Measurements from ENCODE around the gene NMS.

The NMS gene, protein sequence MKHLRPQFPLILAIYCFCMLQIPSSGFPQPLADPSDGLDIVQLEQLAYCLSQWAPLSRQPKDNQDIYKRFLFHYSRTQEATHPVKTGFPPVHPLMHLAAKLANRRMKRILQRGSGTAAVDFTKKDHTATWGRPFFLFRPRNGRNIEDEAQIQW

DNA sequence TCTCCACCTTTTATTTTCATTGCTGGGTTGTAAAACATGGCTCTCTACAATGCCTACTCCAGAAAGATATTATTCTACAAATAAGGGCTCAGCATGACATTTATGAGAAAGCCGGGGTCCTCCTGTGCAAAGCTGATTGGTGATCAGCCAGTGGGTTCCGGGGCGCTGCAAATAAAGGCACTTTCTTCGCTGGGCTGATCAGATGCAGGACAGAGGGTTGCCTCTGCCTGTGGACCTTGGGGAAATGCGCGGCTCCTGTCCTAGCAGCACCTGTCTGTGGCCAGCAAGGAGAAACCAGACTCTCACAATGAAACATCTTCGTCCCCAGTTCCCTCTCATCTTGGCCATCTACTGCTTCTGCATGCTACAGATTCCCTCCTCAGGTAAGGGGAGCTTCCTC lies at the start of gene NMS:
Gene NMS (plus strand): TSS at position 301 of the 400 bp plus-strand sequence. CDS start 7 bp downstream, at position 308.
- peaks cover 2% of the 10 kb centered on the region for H3K36me3 Mint-ChIP-seq

DNA sequence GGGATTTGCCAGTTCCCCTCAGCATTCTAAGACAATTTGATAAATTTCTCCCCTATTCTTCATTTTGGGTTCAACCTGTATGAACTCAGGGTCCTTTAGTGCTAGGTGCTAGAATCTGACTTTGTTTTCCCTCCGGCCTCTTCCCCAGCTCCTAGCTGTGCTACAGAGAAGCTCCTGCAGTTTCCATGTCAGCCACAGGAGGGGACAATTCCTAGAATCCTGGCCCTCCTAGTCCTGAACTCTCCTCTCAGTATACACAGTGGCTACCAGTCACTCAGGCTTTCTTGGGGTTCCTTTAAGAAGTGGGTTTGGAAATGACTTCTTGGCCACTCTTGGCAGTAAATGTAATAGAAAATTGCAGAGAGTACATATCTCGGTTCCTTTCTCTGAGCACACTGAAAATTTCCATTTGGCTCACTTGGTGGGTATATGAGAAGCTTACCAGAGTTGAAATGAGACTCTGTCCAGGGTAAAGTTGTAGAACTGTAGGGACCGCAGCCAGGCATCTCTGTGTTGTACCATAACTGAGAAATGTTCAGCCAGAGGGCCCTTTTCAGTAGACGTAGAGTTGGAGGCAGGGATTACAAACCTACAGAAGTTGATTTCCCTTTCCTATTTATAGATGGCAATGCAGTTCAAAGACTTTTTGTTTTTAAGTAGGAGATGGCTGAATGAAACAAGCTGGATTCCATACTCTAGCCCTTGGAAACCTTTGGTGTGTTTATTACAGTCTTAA lies 47.8 kb upstream of the NMS start:
- peaks cover 2% of the 10 kb centered on the region for H3K27me3 Mint-ChIP-seq
- no peaks in the 10 kb centered on the region for H3K36me3 Mint-ChIP-seq
- H3K27ac Mint-ChIP-seq = no peak overlapping the region
- no peaks in the 10 kb centered on the region for H3K9me3 Mint-ChIP-seq (ENCODE audit: low read depth)
- H3K4me3 Mint-ChIP-seq = no peak overlapping the region
- peaks cover 13% of the 10 kb centered on the region for H3K4me1 Mint-ChIP-seq (ENCODE audit: low read depth)

More for the DNA sequence above, at the start of gene NMS:
- no peaks in the 10 kb centered on the region for H3K4me1 Mint-ChIP-seq (ENCODE audit: low read depth)
- no peaks in the 10 kb centered on the region for H3K9me3 Mint-ChIP-seq (ENCODE audit: low read depth)
- H3K4me3 Mint-ChIP-seq = no peak within 1 kb of the TSS
- peaks cover 26% of the 10 kb centered on the region for H3K27me3 Mint-ChIP-seq
- no peak within 1 kb of the TSS for H3K27ac Mint-ChIP-seq

- peaks cover 4% of the 10 kb centered on the region for H3K27me3 Mint-ChIP-seq
- H3K27ac Mint-ChIP-seq = no peak overlapping the region
- H3K4me1 Mint-ChIP-seq (ENCODE audit: low read depth) = peaks cover 5% of the 10 kb centered on the region
- no peaks in the 10 kb centered on the region for H3K36me3 Mint-ChIP-seq
- H3K4me3 Mint-ChIP-seq = no peak overlapping the region
- H3K9me3 Mint-ChIP-seq (ENCODE audit: low read depth) = no peaks in the 10 kb centered on the region
Measured at GRCh38 chr2:100423631-100424030, 46.7 kb upstream of the NMS start.

DNA sequence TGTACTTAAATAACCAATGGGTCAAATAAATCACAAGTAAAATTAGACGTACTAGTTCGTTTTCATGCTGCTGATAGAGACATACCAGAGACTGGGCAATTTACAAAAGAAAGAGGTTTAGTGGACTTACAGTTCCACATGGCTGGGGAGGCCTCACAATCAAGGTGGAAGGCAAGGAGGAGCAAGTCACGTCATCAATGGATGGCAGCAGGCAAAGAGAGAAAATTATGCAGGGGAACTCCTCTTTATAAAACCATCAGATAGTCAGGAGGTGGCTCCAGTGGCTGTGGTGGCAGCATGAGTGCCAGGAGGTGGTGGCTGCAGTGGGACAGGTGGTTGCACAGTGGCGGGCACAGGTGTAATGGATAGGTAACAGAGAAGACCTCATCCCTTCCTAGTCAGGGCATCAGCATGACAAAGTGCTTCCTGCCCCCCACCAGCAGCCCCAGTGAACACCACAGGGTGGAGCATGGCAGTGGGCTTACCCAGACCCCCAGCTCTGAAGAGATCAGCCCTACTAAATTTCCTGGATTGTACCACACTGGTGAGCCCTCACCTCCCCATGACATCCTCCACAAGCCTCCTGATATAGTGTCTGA lies 45.9 kb upstream of the NMS start:
- peaks cover 4% of the 10 kb centered on the region for H3K4me1 Mint-ChIP-seq (ENCODE audit: low read depth)
- no peak overlapping the region for H3K4me3 Mint-ChIP-seq
- peaks cover 6% of the 10 kb centered on the region for H3K27me3 Mint-ChIP-seq

DNA sequence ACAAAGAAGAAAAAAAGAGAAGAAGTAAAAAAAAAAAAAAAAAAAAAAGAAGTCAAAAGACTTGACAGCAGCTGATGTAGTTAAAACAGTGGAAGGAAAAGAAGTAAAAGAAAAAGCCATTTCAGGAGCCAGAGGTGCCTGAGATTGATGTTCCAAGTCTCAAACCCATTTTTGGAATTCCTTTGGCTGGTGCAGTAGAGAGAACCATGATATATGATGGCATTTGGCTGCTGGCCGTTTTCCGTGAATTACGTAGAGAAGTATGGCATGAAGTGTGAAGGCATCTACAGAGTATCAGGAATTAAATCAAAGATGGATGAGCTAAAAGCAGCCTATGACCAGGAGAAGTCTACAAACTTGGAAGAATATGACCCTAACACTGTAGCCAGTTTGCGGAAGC lies 45.2 kb upstream of the NMS start:
- no peaks in the 10 kb centered on the region for H3K36me3 Mint-ChIP-seq
- H3K9me3 Mint-ChIP-seq (ENCODE audit: low read depth) = no peaks in the 10 kb centered on the region
- H3K27ac Mint-ChIP-seq = no peak overlapping the region
- peaks cover 4% of the 10 kb centered on the region for H3K4me1 Mint-ChIP-seq (ENCODE audit: low read depth)
- H3K4me3 Mint-ChIP-seq = no peak overlapping the region
- peaks cover 6% of the 10 kb centered on the region for H3K27me3 Mint-ChIP-seq

More for the DNA sequence above, 45.9 kb upstream of the NMS start:
- H3K9me3 Mint-ChIP-seq (ENCODE audit: low read depth) = no peaks in the 10 kb centered on the region
- no peaks in the 10 kb centered on the region for H3K36me3 Mint-ChIP-seq
- no peak overlapping the region for H3K27ac Mint-ChIP-seq

- no peak overlapping the region for H3K4me3 Mint-ChIP-seq
- H3K27me3 Mint-ChIP-seq = peaks cover 6% of the 10 kb centered on the region
- peaks cover 4% of the 10 kb centered on the region for H3K4me1 Mint-ChIP-seq (ENCODE audit: low read depth)
- no peaks in the 10 kb centered on the region for H3K9me3 Mint-ChIP-seq (ENCODE audit: low read depth)
- H3K27ac Mint-ChIP-seq = no peak overlapping the region
- no peaks in the 10 kb centered on the region for H3K36me3 Mint-ChIP-seq
Measured at GRCh38 chr2:100425573-100426383, 44.5 kb upstream of the NMS start.

DNA sequence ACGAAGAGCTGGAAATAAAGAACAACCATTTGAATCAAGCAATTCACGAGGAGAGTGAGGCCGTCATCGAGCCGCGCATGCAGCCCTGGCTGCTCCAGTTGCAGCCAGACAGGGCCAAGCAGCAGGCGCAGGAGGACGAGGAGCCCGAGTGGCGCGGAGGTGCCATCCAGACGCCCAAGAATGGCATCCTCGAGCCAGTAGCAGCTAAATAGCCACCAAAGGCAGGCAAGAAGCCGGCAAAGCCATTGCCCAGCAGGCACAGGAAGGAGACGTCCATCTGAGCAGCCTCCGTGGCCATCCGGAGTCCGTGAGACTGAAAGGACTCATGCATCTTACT lies 43.9 kb upstream of the NMS start:
- H3K4me3 Mint-ChIP-seq = no peak overlapping the region
- H3K9me3 Mint-ChIP-seq (ENCODE audit: low read depth) = no peaks in the 10 kb centered on the region
- no peaks in the 10 kb centered on the region for H3K36me3 Mint-ChIP-seq
- no peak overlapping the region for H3K27ac Mint-ChIP-seq
- H3K4me1 Mint-ChIP-seq (ENCODE audit: low read depth) = peaks cover 4% of the 10 kb centered on the region
- H3K27me3 Mint-ChIP-seq = peaks cover 6% of the 10 kb centered on the region

DNA sequence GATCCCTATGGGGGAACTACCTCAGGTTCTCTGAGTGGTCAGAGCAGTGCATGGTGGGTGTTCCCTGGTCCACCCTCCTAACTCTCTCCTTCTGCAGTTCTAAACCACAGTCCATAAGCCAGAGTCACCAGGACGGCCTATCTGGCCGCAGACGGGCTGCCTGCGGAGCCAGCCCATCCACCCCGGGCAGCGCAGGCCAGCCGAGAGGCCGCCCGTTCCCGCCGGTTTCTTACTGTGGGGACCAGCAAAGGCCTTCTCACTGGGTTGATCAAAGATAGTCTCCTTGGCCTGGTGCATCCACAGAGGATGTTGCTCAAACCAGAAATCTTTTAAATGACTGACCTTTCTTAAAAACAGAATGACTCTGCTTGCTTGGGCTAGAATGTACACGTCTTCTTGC lies 43.2 kb upstream of the NMS start:
- Mint-ChIP-seq H3K4me3 (no peak overlapping the region), H3K27me3 (peaks cover 6% of the 10 kb centered on the region), H3K27ac (no peak overlapping the region), H3K36me3 (no peaks in the 10 kb centered on the region), H3K4me1 (ENCODE audit: low read depth) (peaks cover 4% of the 10 kb centered on the region), H3K9me3 (ENCODE audit: low read depth) (no peaks in the 10 kb centered on the region)

DNA sequence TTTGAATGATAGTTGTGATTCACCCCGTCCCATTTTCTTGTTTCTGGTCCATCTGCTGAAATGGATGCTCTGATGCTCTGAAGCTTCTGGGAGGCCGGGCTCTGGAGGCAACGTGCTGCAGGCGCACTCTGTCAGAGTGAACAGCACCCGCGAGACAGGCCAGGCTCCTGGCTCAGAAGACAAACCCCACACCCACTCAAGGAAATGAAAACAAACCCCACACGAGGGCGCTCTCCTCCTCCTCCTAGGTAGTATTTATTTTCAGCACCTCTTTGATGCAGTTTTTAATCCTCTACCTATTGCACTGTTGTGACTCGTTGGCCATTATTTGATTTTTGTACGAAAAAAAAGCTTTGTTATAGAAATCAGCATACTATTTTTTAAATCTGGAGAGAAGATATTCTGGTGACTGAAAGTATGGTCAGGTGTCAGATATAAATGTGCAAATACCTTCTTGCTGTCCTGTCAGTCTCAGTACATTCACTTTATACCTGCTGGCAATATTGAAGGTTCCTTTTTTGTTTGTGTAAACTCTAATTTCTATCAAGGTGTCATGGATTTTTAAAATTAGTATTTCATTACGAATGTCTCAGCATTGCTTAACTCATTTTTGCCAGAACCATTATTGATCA lies 42.5 kb upstream of the NMS start:
- Mint-ChIP-seq H3K4me3 (no peak overlapping the region), H3K9me3 (ENCODE audit: low read depth) (no peaks in the 10 kb centered on the region), H3K27me3 (peaks cover 6% of the 10 kb centered on the region), H3K27ac (no peak overlapping the region), H3K36me3 (no peaks in the 10 kb centered on the region), H3K4me1 (ENCODE audit: low read depth) (peaks cover 4% of the 10 kb centered on the region)

DNA sequence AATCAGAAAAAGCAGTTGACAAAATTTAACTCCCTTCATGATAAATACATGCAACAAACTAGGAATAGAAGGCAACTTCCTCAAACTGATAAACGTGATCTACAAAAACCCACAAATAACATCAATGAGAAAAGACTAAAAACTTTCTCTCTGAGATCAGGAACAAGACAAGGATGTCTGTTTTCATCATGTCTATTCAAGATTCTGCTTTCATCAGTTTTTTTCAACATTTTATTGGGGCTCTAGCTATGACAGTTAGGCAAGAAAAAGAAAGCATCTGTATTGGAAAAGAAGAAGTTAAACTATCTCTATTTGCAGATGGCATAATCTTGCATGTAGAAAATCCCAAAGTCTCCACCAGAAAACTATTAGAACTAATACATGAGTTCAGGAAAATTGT lies 40.6 kb upstream of the NMS start:
- Mint-ChIP-seq H3K9me3 (ENCODE audit: low read depth) (no peaks in the 10 kb centered on the region), H3K27ac (no peak overlapping the region), H3K4me1 (ENCODE audit: low read depth) (peaks cover 4% of the 10 kb centered on the region), H3K4me3 (no peak overlapping the region), H3K27me3 (peaks cover 9% of the 10 kb centered on the region), H3K36me3 (no peaks in the 10 kb centered on the region)

DNA sequence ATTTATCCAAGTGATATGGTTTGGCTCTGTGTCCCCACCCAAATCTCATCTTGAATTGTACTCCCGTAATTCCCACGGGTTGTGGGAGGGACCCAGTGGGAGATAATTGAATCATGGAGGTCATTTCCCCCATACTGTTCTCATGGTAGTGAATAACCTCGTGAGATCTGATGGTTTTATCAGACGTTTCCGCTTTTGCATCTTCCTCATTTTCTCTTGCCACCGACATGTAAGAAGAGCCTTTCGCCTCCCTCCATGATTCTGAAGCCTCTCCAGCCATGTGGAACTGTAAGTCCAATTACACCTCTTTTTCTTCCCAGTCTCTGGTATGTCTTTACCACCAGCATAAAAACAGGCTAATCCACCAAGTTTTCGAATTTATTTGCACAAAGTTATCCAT lies 32.5 kb upstream of the NMS start:
- no peaks in the 10 kb centered on the region for H3K9me3 Mint-ChIP-seq (ENCODE audit: low read depth)

DNA sequence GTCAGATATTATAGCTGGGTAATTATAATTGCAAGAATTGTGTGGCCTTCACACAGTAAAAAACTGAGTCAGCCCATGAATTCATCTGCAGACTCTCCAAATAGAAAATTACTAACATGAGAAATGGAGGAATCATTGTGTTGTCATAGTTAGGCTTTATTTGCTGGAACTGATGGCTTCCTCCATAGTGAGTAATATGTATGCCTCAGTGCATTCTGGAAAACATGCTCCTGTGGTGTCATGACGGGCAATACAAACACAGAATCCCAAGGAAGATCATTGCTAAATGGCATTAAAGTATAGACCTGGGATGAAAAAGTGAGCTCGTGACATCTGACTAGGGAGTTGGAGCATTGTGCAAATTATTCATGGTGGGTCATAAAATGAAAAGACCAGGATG lies 23.6 kb upstream of the NMS start:
- H3K36me3 Mint-ChIP-seq = peaks cover 3% of the 10 kb centered on the region
- no peaks in the 10 kb centered on the region for H3K27me3 Mint-ChIP-seq
- no peak overlapping the region for H3K27ac Mint-ChIP-seq
- no peak overlapping the region for H3K4me3 Mint-ChIP-seq
- no peaks in the 10 kb centered on the region for H3K9me3 Mint-ChIP-seq (ENCODE audit: low read depth)
- no peaks in the 10 kb centered on the region for H3K4me1 Mint-ChIP-seq (ENCODE audit: low read depth)

More for the DNA sequence above, 32.5 kb upstream of the NMS start:
- Mint-ChIP-seq H3K4me1 (ENCODE audit: low read depth) (no peaks in the 10 kb centered on the region), H3K27ac (no peak overlapping the region), H3K27me3 (peaks cover 6% of the 10 kb centered on the region), H3K4me3 (no peak overlapping the region), H3K36me3 (no peaks in the 10 kb centered on the region)

- peaks cover 2% of the 10 kb centered on the region for H3K27me3 Mint-ChIP-seq
- H3K4me1 Mint-ChIP-seq (ENCODE audit: low read depth) = no peaks in the 10 kb centered on the region
- H3K27ac Mint-ChIP-seq = no peak overlapping the region
- H3K36me3 Mint-ChIP-seq = peaks cover 2% of the 10 kb centered on the region
- H3K9me3 Mint-ChIP-seq (ENCODE audit: low read depth) = peaks cover 3% of the 10 kb centered on the region
- H3K4me3 Mint-ChIP-seq = no peak overlapping the region
Measured at GRCh38 chr2:100451092-100451491, 19.2 kb upstream of the NMS start.

DNA sequence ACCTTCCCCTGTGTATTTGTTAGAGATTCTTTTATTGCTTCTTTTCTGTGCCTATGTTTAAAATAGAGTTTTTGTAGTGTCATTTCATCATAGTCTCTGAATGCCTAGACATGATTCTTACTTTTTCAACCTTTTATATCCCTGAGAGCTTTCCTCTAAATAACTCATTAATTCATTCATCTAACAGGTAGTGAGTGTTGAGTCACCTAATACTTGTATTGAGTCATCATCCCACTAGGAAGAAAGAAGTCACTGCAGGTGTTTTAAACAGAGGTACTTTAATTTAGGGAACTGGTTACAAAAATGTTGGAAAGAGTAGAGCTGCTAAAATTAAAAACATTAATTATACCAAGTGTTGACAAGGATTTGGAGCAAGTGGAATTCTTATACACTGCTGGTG lies 18.5 kb upstream of the NMS start:
- Mint-ChIP-seq H3K27ac (no peak overlapping the region), H3K4me3 (no peak overlapping the region), H3K36me3 (peaks cover 3% of the 10 kb centered on the region), H3K27me3 (peaks cover 2% of the 10 kb centered on the region), H3K4me1 (ENCODE audit: low read depth) (no peaks in the 10 kb centered on the region), H3K9me3 (ENCODE audit: low read depth) (peaks cover 5% of the 10 kb centered on the region)

DNA sequence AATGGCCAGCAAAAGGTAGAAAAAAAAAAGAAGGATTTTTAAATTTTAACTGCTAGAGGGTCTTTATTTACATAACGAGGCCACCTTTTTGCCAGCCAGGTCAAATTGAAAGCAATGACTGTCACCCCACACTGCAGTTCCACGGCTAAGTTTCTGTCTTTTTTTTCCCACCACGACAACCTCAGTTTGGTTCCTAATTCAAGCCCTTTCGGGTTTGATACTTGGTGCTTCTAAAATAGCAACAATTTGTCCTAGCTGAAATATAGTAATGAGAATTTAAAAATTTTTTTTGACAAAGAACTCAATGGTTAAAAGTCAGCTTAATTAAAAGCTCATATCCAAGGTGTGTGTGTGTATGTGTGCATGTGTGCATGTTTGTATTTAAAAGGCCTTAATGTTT lies 16.4 kb upstream of the NMS start:
- Mint-ChIP-seq H3K4me3 (no peak overlapping the region), H3K9me3 (ENCODE audit: low read depth) (peaks cover 9% of the 10 kb centered on the region), H3K36me3 (peaks cover 6% of the 10 kb centered on the region), H3K27me3 (peaks cover 2% of the 10 kb centered on the region), H3K27ac (no peak overlapping the region), H3K4me1 (ENCODE audit: low read depth) (no peaks in the 10 kb centered on the region)

Measured in activated naive CD8-positive, alpha-beta T cell (primary cell).